HepG2 (cell line): ENCODE measurements around the gene EIF5. TPM values are rescaled to one million over a fixed set of nuclear protein-coding genes. Genes with fewer than 3 reads are reported as not detected.

ENCODE experiments used
- FOSL2 ChIP-seq: sonication (generic); formaldehyde crosslinking; IDR thresholded peaks from 2 replicates; pipeline ENCODE4 v1.4.0; 2020; ENCODE audit warnings: missing genetic modification reagents
- FOXM1 ChIP-seq: sonication (generic); formaldehyde crosslinking; IDR thresholded peaks from 2 replicates; pipeline ENCODE4 v1.5.0; 2020; ENCODE audit warnings: missing genetic modification reagents
- MAFG ChIP-seq: sonication (generic); formaldehyde crosslinking; IDR thresholded peaks from 2 replicates; pipeline ENCODE4 v1.5.1; 2020; ENCODE audit warnings: mild to moderate bottlenecking, missing genetic modification reagents
- MIER2 ChIP-seq: IDR thresholded peaks from 2 replicates; pipeline ENCODE4 v1.6.1; 2016; ENCODE audit warnings: missing biosample characterization, missing genetic modification reagents
- MIXL1 ChIP-seq: IDR thresholded peaks from 2 replicates; pipeline ENCODE4 v1.6.1; 2016
- MZF1 ChIP-seq: sonication (generic); formaldehyde crosslinking; IDR thresholded peaks from 2 replicates; pipeline ENCODE4 v1.8.1; 2023; ENCODE audit warnings: mild to moderate bottlenecking, missing genetic modification reagents, borderline replicate concordance
- NBN ChIP-seq: fragments of 450-650 bp; conservative IDR thresholded peaks from 2 replicates; pipeline ENCODE4 v1.6.1; 2017
- PPARG ChIP-seq: conservative IDR thresholded peaks from 2 replicates; pipeline ENCODE4 v1.6.1; 2016; ENCODE audit warnings: missing biosample characterization, missing genetic modification reagents
- REPIN1 ChIP-seq: sonication (generic); formaldehyde crosslinking; IDR thresholded peaks from 2 replicates; pipeline ENCODE4 v1.8.0; 2022; ENCODE audit warnings: missing genetic modification reagents, low read depth, mild to moderate bottlenecking, borderline replicate concordance
- ZBTB43 ChIP-seq: sonication (generic); formaldehyde crosslinking; conservative IDR thresholded peaks from 2 replicates; pipeline ENCODE4 v1.4.0; 2020; ENCODE audit warnings: missing genetic modification reagents
- ZNF343 ChIP-seq: sonication (generic); formaldehyde crosslinking; IDR thresholded peaks from 2 replicates; pipeline ENCODE4 v1.4.0; 2020; ENCODE audit warnings: mild to moderate bottlenecking, missing genetic modification reagents
- ZNF552 ChIP-seq: sonication (generic); formaldehyde crosslinking; IDR thresholded peaks from 2 replicates; pipeline ENCODE4 v1.9.0; 2022; ENCODE audit warnings: missing genetic modification reagents, mild to moderate bottlenecking, borderline replicate concordance
- ZNF580 ChIP-seq: IDR thresholded peaks from 2 replicates; pipeline ENCODE4 v1.6.1; 2016; ENCODE audit warnings: low read depth, borderline replicate concordance
- ZSCAN31 ChIP-seq: sonication (generic); formaldehyde crosslinking; IDR thresholded peaks from 2 replicates; pipeline ENCODE4 v1.5.0; 2020; ENCODE audit warnings: low read depth, mild to moderate bottlenecking, missing genetic modification reagents
- polyA plus RNA-seq, 8 experiments: library from polyadenylated mRNA; depleted of rRNA in 3 of 8; stranded (reverse) in 7 of 8; unstranded in 1 of 8; fragments of >200 nt; fragmentation: Illumina TruSeq in 4 of 8; extraction: Trizol in 4 of 8; gene quantifications; 2 replicates each; pipeline versions ENCODE4 v1.2.1 to v1.2.3, GENCODE V29; 2011 to 2016; ENCODE audit warnings: low read depth in 4 of 8, missing spikeins in 1 of 8, mixed read lengths in 1 of 8; ENCODE audit not compliant: insufficient read depth in 1 of 8
- total RNA-seq, 5 experiments: library from RNA; depleted of rRNA; stranded (reverse); fragments of >200 nt; fragmentation: Illumina TruSeq; extraction: Trizol; gene quantifications; 2 replicates each; pipeline ENCODE4 v1.2.3, GENCODE V29; 2016; ENCODE audit warnings: low read depth in 1 of 5
- TF ChIP-seq, protein P1 (sequence below): sonication (generic); formaldehyde crosslinking; IDR thresholded peaks from 2 replicates; pipeline ENCODE4 v1.4.0; 2020; ENCODE audit warnings: low read depth, missing genetic modification reagents
- TF ChIP-seq, protein P2 (sequence below): sonication (generic); formaldehyde crosslinking; IDR thresholded peaks from 2 replicates; pipeline ENCODE4 v1.4.0; 2020; ENCODE audit warnings: missing genetic modification reagents
- TF ChIP-seq, protein P3 (sequence below): sonication (generic); formaldehyde crosslinking; IDR thresholded peaks from 2 replicates; pipeline ENCODE4 v1.8.1; 2022; ENCODE audit warnings: mild to moderate bottlenecking, missing genetic modification reagents

EIF5 gene
- total and polyA plus RNA-seq, 2 of the 13 experiments (the other 11 are each of a cell fraction or from before 2014, with no cell fraction given) = 189 to 281 TPM

DNA sequence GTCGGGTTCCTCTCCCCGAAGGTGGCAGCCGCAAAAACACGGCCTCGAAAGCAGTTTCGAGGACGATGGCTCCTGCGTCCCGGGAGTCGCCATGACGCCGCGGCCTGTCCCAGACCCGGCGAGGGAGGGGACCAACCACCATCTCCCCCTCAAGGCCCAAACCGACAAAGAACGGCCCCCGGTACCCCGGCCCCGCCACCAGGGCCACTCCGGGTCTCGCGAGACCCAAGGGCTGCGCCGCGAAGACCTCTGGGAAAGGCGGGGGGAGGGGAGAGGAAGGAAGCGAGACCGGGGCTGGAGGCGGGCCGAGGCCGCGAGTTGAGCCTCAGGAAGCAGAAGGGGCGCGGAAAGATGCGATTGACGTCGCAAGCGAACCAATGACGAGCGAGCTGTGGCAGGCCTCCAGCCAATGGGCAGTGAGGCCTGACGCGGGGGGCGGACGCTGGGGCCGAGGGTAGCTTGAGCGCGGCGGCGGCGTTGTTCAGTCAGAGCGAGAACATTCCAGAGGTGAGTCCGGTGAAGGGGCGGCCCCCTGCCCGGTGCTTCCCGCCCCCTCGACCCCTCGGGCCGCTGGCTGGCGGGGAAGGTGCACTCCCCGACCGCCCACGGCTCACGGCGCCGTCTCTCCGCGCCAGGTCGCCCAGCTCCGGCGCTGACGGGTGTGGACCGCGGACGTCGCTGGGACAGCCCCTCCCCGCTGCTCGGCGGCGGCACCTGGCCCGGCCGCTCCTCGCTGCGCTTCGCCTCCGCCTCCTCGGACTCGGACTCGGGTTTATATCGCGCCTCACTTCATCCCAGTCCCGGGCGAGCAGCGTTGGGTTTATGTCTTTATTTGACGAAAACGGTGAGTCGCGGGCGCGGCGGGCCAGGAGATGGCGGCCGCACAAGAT, at the start of gene EIF5 (continued):
- TF ChIP-seq, protein P1, sequence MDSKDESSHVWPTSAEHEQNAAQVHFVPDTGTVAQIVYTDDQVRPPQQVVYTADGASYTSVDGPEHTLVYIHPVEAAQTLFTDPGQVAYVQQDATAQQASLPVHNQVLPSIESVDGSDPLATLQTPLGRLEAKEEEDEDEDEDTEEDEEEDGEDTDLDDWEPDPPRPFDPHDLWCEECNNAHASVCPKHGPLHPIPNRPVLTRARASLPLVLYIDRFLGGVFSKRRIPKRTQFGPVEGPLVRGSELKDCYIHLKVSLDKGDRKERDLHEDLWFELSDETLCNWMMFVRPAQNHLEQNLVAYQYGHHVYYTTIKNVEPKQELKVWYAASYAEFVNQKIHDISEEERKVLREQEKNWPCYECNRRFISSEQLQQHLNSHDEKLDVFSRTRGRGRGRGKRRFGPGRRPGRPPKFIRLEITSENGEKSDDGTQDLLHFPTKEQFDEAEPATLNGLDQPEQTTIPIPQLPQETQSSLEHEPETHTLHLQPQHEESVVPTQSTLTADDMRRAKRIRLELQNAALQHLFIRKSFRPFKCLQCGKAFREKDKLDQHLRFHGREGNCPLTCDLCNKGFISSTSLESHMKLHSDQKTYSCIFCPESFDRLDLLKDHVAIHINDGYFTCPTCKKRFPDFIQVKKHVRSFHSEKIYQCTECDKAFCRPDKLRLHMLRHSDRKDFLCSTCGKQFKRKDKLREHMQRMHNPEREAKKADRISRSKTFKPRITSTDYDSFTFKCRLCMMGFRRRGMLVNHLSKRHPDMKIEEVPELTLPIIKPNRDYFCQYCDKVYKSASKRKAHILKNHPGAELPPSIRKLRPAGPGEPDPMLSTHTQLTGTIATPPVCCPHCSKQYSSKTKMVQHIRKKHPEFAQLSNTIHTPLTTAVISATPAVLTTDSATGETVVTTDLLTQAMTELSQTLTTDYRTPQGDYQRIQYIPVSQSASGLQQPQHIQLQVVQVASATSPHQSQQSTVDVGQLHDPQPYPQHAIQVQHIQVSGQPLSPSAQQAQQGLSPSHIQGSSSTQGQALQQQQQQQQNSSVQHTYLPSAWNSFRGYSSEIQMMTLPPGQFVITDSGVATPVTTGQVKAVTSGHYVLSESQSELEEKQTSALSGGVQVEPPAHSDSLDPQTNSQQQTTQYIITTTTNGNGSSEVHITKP (CRISPR knock-in tag) = peak; percentile 71
- TF ChIP-seq ZNF343 = 0 out of 2 replicates have a peak, but pooled peaks have one; percentile 6
- TF ChIP-seq, protein P2, sequence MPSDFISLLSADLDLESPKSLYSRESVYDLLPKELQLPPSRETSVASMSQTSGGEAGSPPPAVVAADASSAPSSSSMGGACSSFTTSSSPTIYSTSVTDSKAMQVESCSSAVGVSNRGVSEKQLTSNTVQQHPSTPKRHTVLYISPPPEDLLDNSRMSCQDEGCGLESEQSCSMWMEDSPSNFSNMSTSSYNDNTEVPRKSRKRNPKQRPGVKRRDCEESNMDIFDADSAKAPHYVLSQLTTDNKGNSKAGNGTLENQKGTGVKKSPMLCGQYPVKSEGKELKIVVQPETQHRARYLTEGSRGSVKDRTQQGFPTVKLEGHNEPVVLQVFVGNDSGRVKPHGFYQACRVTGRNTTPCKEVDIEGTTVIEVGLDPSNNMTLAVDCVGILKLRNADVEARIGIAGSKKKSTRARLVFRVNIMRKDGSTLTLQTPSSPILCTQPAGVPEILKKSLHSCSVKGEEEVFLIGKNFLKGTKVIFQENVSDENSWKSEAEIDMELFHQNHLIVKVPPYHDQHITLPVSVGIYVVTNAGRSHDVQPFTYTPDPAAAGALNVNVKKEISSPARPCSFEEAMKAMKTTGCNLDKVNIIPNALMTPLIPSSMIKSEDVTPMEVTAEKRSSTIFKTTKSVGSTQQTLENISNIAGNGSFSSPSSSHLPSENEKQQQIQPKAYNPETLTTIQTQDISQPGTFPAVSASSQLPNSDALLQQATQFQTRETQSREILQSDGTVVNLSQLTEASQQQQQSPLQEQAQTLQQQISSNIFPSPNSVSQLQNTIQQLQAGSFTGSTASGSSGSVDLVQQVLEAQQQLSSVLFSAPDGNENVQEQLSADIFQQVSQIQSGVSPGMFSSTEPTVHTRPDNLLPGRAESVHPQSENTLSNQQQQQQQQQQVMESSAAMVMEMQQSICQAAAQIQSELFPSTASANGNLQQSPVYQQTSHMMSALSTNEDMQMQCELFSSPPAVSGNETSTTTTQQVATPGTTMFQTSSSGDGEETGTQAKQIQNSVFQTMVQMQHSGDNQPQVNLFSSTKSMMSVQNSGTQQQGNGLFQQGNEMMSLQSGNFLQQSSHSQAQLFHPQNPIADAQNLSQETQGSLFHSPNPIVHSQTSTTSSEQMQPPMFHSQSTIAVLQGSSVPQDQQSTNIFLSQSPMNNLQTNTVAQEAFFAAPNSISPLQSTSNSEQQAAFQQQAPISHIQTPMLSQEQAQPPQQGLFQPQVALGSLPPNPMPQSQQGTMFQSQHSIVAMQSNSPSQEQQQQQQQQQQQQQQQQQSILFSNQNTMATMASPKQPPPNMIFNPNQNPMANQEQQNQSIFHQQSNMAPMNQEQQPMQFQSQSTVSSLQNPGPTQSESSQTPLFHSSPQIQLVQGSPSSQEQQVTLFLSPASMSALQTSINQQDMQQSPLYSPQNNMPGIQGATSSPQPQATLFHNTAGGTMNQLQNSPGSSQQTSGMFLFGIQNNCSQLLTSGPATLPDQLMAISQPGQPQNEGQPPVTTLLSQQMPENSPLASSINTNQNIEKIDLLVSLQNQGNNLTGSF (CRISPR knock-in tag) = no peak
- no peak for TF ChIP-seq MAFG (CRISPR knock-in tag)
- TF ChIP-seq MZF1 (CRISPR knock-in tag) = no peak
- no peak for TF ChIP-seq FOXM1 (CRISPR knock-in tag)
- peak; percentile 63; the same call in 1 of the 2 replicates for TF ChIP-seq MIXL1 (CRISPR knock-in tag)
- TF ChIP-seq ZBTB43 (CRISPR knock-in tag) = peak; percentile 54
- TF ChIP-seq, protein P3, sequence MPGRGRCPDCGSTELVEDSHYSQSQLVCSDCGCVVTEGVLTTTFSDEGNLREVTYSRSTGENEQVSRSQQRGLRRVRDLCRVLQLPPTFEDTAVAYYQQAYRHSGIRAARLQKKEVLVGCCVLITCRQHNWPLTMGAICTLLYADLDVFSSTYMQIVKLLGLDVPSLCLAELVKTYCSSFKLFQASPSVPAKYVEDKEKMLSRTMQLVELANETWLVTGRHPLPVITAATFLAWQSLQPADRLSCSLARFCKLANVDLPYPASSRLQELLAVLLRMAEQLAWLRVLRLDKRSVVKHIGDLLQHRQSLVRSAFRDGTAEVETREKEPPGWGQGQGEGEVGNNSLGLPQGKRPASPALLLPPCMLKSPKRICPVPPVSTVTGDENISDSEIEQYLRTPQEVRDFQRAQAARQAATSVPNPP (CRISPR knock-in tag) = no peak
- peak; percentile 79; the same call in 1 of the 2 replicates for TF ChIP-seq ZSCAN31 (CRISPR knock-in tag)
- TF ChIP-seq REPIN1 (CRISPR knock-in tag) = peak; percentile 85; the same call in 1 of the 2 replicates
- TF ChIP-seq ZNF552 (CRISPR knock-in tag) = peak; percentile 57; the same call in 1 of the 2 replicates
- no peak for TF ChIP-seq MIER2
- 0 out of 2 replicates have a peak, but pooled peaks have one; percentile 27 for TF ChIP-seq PPARG (CRISPR knock-in tag)
- TF ChIP-seq FOSL2 (CRISPR knock-in tag) = peak; percentile 19; the same call in 1 of the 2 replicates
- TF ChIP-seq ZNF580 (CRISPR knock-in tag) = no peak; the same call in 1 of the 2 replicates
- TF ChIP-seq NBN = no peak
